Caki2 (cell line): ENCODE data around the gene LRGUK. TPM values are rescaled to one million over a fixed set of nuclear protein-coding genes. Genes with fewer than 3 reads are reported as not detected.
"Not testable (repeated sequence)": the region's sequence is repeated elsewhere in the genome, so short reads cannot be mapped to it uniquely, and the experiment has no call there.

Experiments used
- DNase-seq: peaks from one replicate; pipeline ENCODE4 v3.0.0-alpha.2; 2015; ENCODE audit warnings: low read depth
- in situ Hi-C: cut with HindIII; loops from 2 replicates; pipeline ENCODE4 v1.10.0; 2016; ENCODE audit warnings: low sequenced_read_pairs, low pct_unique_long_range_greater_than_20kb, mixed read lengths
- total RNA-seq: library from RNA; depleted of rRNA; stranded (reverse); fragments of >200 nt; shearing (Covaris generic); gene quantifications from 2 replicates; pipeline ENCODE4 v1.2.3, GENCODE V29; 2014; ENCODE audit warnings: low replicate concordance

The LRGUK gene
- total RNA-seq, 1 experiment from 2014 or later: not detected

DNA sequence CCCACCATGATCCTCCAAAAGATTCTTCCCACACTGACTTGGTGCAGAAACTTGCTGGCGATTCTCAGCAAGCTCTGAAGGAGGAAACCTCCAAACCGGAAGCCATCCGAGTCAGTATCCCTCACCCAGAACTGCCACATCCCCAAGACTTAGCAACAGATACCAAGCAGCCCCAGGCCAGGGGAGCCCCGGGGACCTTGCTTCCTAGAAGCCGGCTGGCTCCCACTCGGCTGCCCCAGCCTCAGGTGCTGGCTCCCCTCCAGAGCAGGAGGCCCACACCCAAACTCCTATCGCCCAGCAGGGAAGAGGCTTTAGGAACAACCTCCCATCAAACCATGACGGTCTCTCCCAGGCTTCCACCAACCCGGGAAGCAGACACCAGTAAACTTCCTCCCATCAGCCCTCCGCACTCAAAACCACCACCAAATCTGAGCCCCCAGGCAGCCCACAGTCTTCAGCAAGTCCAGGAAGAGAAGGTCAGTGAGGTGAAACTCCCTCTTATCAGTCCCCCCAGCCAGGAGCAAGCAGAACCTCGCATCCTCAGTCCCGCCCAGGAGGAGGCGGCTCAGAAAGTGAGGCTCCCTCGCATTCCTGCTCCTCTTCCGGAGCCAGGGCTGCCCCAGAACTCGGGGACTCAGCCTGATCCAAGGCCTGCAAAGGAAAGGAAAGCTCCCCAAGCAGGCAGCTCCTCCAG is 82.3 kb downstream of the LRGUK start:
- in situ Hi-C loops: no loop called here

DNA sequence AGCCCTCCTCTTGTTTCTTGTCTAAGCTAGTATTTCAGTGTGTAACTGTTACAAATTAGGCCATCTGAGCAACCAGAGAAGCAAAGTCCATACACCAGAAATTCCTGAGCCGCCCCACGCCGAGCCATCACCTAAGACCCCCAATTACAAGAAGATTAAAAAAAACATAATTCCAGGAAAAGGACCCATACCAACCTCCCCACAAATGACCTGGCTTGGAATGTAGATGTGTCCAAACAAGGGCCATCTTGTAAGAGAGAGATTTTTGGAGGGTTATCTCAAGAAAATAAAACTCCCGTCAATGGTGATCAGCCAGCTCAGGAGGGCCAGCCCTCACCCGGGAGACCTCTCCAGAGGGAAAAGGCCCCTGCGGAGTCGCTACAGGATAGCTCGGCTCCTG is 83.1 kb downstream of the LRGUK start:
- in situ Hi-C loops: no loop called here
- no peak for DNase-seq

More for the DNA sequence above, 82.3 kb downstream of the LRGUK start:
- DNase-seq: no peak

DNA sequence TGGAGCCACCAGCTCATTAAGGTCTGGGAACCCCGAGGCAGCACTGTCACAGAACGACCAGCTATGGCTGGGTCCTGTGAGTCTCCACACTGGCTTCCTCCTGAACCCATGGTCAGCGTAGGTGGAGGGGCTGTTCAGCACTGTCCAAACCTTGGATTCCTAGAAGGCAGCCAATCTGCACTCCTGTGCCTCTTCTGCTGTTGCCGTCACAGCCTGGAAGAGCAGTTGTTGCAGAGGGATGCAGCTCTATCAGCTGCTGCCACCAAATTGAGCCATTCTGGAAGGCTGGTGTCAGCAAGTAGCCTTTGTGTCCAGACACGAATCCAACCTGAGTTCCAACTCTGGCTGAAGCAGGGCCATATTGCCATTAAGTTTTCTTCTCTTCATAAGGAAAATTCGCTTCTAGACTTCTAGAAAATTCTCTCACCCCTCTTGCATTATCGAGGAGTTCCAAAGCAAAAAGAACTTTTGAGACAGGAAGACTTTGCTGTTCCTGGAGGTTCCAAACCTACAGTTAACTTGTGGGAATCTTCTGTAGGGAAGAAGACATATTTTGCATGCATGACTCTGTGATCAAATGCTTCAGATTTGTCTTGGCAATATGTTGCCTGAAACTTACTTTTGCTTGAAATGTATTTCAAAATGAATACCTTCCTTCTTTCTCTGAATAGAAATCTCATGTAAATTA is 84.0 kb downstream of the LRGUK start:
- in situ Hi-C loops: no loop called here
- no peak for DNase-seq

DNA sequence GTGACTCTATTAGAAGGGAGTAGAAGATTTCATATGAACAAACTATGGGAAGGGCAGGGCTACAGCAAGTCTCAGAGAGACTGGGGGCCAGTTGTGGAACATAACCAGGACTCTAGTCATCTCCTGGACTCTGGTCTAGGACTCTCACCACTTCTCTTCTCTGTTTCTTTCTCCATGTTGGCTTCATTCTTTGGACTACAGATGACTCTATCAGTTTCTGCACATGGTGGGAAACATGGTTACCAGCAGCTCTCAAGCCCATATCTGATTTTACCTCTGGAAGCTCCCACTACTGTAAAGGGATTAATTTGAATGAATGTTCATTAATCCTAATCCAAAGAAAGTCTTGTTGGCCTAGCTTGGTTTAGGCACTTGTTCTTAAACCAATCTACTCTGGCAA is 84.7 kb downstream of the LRGUK start:
- in situ Hi-C loops: no loop called here
- DNase-seq: no peak

DNA sequence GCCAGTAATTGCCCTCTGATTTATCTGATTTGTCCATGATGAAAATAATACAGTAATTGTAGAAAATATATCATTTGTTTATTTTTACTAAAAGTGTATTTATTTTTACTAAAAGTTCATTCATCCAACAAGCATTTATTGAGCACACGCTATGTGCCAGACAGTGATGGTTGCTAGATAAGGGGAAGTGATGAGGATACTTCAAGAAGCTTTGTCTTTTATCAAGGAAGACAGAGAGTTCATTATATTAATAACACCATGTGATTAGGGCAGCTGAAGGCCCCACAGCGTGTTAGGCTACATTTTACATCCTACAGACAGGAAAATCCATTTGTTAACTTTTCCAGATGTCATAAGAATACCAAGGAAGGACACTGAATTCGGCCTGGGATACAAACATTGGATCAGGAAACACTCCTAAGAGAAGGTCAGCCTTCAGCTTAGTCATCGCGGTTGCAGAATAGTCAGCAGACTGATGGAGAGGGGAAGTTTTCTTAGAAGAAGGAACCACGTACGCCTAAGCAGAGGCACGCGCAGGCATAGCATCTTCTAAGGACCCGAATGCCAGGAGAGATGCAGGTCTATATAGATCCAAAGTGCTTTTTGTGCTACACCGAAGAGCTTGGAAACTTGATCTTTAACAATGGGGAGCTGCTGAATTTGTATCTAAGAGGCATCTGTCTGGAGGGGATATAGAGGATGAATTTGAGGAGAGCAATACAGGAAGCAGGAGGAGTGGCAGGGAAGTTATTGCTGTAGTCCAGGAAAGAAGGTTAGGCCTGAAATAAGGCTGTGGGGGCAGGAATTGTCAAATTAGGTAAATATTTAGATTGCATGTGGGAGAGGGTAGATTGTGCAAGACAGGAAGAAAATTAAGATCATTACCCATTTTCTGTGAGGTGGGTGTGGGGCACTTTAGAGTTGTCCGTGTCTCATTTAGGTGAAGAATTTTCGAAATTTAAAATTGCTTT is 85.7 kb downstream of the LRGUK start:
- no peak for DNase-seq
- in situ Hi-C loops: no loop called here

DNA sequence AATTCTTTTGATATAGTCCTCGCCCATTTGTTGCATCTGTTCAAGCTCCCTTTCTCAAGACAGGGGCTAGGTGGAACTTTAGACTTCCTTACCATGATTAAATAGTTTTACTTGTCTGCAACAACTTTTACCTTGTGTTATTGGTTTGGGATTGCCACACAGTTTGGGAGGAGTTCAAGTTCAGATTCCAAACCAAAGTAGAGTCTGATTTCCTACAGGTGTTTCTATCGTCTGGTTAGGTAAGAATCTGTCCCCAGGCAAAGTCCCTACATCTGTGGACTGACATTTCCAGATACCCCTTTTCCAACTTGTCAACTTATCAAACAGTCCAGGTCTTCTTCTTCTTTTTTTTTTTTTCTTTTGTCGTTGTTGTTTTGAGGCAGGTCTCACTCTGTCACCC is 93.1 kb downstream of the LRGUK start:
- DNase-seq: no peak
- in situ Hi-C loops: no loop called here

DNA sequence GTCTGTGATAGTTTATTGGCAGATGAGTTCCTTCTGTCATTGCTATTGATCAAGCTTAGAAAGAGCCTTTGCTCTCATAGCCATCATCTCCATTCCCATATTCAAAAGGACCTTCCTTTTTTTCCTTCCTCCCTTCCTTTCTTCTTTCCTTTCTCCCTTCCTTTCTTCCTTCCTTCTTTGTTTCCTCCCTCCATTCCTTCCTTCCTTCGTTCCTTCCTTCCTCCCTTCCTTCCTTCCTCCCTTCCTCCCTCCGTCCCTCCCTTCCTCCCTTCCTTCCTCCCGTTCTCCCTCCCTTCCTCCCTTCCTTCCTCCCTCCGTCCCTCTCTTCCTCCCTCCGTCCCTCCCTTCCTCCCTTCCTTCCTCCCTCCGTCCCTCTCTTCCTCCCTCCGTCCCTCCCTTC is 104.2 kb downstream of the LRGUK start:
- DNase-seq, in situ Hi-C loops: not testable (repeated sequence)

DNA sequence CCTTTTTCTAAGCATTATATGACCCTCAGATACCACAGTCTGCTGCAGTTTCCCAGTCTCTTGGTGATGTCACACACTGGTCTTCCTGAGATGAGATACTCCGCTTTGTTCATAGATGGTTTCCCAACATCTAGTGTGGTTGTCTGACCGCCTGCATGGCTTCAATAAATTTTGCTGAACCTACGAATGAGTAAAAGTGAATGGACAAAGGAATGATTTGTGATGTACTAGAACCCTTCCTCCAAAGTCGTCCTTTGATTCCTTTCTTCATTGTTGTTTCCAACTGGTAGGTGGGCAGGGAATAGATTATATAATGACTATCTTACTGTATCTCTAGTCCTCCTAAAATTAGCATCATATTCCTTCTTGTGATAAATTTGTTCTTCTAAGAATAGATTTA is 107.1 kb downstream of the LRGUK start:
- DNase-seq: no peak
- in situ Hi-C loops: no loop called here

DNA sequence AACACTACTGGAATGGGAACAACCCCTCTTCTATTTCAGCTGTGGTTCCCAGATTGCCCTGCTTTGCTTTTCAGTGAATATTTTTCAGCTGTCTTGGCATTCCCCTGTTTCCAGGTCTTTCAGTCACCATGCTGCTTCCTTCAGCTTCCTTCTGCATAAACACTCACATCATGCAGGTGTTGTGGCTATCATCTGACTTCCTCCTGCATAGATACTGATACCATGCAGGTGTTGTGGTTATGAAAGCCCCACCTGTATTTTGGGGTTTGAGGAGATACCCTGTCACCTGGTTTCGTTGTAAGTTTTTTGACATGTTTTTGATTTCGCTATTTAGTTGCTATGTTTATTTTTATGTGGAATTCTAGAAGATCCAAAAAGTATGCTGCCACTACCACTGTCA is 118.1 kb downstream of the LRGUK start:
- DNase-seq: no peak
- in situ Hi-C loops: no loop called here

DNA sequence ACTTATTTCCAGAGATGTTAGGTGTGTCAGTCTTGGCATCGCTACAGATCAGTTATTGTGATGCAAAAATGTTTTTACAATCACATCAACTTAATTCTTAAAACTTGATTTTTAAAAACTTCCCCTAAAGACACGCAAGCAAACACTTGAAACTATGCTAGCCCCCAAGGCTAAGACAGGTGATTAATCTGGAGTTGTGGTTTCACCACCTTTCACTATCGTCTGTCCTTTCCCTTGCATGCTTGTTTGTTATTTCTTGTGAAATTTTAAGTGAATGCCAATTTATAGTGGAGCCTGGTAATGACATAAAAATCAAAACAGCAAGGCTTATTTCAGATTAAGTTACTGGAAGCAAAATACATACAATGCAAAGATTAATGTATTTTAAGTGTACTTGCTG is 119.2 kb downstream of the LRGUK start:
- DNase-seq: no peak
- in situ Hi-C loops: no loop called here

DNA sequence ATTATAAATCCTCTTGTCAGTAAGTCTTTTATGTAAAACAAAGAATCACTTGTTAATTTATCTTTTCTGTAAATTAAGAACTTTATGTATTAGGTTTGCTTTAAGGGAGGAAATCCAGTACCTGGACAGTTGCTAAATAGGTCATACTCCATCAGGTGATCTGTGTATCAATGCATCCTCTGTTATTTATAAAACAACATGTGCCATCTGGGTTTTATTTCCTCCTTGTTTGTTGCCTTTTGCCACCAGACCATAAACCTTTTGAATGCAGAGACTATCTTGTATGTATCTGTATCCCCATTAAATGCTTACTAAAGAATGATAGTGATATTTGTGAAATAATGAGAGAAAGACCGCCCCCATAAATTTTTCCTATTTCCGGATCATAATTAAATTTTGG is 119.6 kb downstream of the LRGUK start:
- no peak for DNase-seq
- in situ Hi-C loops: no loop called here

DNA sequence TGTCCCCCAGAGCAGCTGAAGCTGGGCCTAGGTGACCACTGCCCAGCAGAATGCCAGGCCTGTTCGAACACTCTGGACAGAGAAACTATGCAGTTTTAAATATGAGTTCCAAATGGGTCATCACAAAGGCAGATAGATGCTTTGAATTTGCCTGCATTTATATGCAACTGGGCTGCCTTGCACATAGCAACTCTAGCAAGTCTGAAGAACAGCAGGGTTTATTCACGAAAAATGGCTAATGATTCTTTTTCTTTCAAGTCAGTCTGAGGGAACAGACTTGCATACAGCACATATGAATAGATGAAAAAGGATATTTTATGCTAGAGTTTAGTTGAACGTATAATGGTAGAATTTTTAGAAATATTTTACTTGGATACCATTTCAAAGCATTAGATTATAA is 121.1 kb downstream of the LRGUK start:
- in situ Hi-C loops: no loop called here

DNA sequence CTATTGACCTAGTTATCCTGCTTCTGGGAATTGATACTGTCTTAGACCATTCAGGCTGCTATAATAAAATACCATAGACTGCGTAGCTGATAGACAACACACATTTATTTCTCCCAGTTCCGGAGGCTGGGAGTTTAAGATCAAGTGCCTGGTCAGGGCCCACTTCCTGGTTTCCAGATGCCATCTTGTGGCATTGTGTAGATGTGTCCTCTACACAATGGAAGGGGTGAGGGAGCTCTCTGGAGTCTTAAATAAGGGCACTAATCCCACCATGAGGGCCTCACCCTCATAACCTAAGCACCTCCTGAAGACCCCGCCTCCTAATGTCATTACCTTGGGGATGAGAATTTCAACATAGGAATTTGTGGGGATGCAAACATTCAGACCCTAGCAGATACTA is 127.2 kb downstream of the LRGUK start:
- in situ Hi-C loops: no loop called here
- no peak for DNase-seq

More for the DNA sequence above, 121.1 kb downstream of the LRGUK start:
- no peak for DNase-seq

DNA sequence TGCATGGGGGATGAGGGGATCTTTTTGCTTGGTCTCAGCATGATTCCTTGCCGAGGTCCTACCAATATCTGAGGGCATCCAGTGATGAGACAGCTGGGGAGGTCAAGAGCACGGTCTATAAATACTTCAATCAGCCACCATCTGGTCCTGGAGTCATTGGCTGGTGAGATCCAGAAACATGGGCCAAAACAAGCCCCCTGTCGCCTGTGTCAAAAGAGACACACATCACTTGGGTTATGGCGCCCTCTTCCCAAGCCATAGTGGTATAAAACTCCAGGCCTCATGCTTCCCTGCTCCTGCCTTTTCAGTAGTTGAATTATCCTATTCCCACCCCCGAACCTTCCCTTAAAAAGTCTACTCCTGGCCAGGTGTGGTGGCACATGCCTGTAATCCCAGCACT is 128.7 kb downstream of the LRGUK start:
- in situ Hi-C loops: no loop called here
- DNase-seq: no peak

DNA sequence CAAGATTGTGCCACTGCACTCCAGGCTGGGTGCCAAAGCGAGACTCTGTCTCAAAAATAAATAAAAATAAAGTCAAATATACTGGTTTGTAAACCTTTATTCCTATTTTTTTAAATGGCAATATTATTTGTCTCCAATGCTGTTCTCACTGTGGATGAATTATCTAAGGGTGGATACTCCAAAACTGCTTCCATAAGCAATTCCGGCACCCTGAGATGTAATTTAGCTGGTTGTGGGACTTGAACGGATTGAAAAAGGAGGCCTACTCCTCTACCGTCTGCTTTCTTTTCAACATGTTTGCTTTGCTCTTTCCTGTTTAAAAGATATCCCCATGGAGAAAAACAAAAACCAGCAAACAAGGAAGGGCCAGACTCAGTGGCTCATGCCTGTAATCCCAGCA is 135.2 kb downstream of the LRGUK start:
- in situ Hi-C loops: no loop called here

DNA sequence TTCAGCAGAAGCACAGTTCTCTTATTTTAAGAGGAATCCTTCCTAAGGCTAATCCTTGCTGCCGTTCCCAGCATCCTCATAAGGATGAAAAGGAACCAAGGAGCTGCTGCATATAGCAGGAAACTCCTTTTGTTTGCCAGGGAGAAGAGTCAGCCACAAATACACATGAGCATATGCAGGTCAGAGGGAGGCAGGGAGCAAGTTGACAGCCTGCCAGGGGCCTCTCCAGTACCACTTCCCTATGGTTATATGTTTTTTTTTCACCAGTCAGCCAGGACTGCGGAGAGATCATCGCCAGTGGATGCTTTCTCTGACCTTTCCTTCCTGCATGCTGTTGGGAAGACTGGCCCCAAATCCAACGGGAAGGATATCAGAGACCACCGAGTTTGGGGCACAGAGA is 149.8 kb downstream of the LRGUK start:
- DNase-seq: no peak
- in situ Hi-C loops: no loop called here

More for the DNA sequence above, 135.2 kb downstream of the LRGUK start:
- DNase-seq: no peak

DNA sequence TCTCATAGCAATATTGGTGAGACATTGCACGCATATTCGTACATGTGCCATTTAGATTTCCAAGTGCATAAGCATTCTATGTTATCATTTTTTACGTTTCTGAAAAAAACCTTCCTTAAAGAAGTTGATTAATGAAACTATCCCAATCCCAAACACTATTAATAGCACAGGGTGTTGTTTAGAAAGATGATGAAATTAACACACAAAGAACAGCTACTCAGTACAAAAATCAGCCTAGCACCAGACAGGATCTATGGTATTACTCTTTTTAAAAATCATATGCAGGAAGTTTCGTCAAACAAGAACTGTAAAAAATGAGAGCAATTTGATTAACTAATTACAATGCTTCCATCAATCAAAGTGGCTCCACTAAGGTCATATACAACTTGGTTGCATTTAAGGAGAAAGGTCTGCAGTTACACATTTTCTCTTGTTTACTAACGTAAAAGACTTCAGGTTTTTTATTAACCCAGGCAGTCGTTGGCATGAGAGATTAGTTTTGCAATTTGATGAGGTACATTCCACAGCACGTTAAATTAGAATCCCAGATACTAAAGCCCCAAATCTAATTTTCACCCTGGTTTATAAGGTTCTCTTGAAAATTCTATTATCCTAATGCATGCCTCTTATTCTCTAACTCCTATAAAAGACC is 151.5 kb downstream of the LRGUK start:
- no peak for DNase-seq
- in situ Hi-C loops: no loop called here

DNA sequence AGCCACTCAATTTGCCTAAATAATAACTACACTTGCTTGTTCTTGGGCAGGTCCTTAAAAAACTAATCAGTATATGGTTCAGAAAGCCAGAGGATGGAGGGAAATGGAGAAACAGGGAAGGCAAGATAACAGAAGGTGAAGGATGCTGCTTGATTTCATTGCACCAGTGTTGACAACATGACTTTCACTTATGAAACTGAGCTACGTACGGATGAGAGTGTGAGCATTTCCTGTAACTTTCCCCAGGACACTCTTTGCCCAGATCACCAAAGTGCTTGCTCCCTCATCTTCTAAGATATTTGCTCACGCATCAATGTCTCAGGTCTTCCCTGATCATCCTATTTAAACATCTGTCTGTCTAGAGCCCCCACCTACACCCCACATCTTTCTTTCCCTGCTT is 152.2 kb downstream of the LRGUK start:
- DNase-seq: no peak
- in situ Hi-C loops: no loop called here
